MCF 10A (cell line): ENCODE data around the gene MMS19. TPM values are rescaled to one million over a fixed set of nuclear protein-coding genes. Genes with fewer than 3 reads are reported as not detected.
A peak's percentile ranks its signal among the peaks of the same experiment; 100 is the strongest.

Experiments used
- BruUV-seq: library from RNA; stranded (reverse); fragments of 400-500 nt; replicated peaks from 2 replicates; lab custom pipeline; 2021; lab: Mats Ljungman, UMichigan
- CTCF ChIA-PET: fragments of 300-600 bp; sonication (Branson Sonifier 250); formaldehyde crosslinking; extraction: SDS; loops from one replicate; lab custom pipeline; 2021; ENCODE audit warnings: antibody characterized with exemption, inconsistent platforms; lab: Yijun Ruan, JAX
- POLR2A ChIA-PET: fragments of 300-600, 350-650 bp; sonication (Branson Sonifier 250); formaldehyde crosslinking; extraction: SDS; loops from one replicate; lab custom pipeline; 2020; ENCODE audit warnings: antibody characterized with exemption, inconsistent platforms; lab: Yijun Ruan, JAX
- DNase-seq: peaks from one replicate; pipeline ENCODE4 v3.0.0-alpha.2; 2018; ENCODE audit not compliant: unreplicated experiment
- H3K27ac Mint-ChIP-seq: one replicate; pipeline ENCODE4 v1.8.0; 2022; ENCODE audit warnings: mild to moderate bottlenecking, low read depth, mixed read lengths; ENCODE audit not compliant: unreplicated experiment
- H3K27me3 Mint-ChIP-seq: one replicate; pipeline ENCODE4 v1.8.0; 2022; ENCODE audit warnings: mixed read lengths; ENCODE audit not compliant: insufficient read depth, unreplicated experiment
- H3K36me3 Mint-ChIP-seq: one replicate; pipeline ENCODE4 v1.8.0; 2022; ENCODE audit warnings: mild to moderate bottlenecking, moderate library complexity, mixed read lengths; ENCODE audit not compliant: insufficient read depth, unreplicated experiment
- H3K4me1 Mint-ChIP-seq: one replicate; pipeline ENCODE4 v1.8.0; 2022; ENCODE audit warnings: mixed read lengths; ENCODE audit not compliant: insufficient read depth, unreplicated experiment
- H3K4me3 Mint-ChIP-seq: one replicate; pipeline ENCODE4 v1.8.0; 2022; ENCODE audit warnings: mild to moderate bottlenecking, moderate library complexity, mixed read lengths; ENCODE audit not compliant: unreplicated experiment
- H3K9me3 Mint-ChIP-seq: one replicate; pipeline ENCODE4 v1.8.0; 2022; ENCODE audit warnings: mixed read lengths; ENCODE audit not compliant: unreplicated experiment
- CTCF ChIP-seq: fragments of 200-600 bp; IDR thresholded peaks from one replicate; pipeline ENCODE4 v1.8.0; 2022; ENCODE audit warnings: antibody characterized with exemption, mild to moderate bottlenecking; ENCODE audit not compliant: unreplicated experiment
- intact Hi-C: fragments of 100-400 bp; cut with micrococcal nuclease; formaldehyde crosslinking; loops from 2 replicates; pipeline ENCODE4 v1.14.1; 2022
- total RNA-seq: library from RNA; stranded (reverse); gene quantifications from 2 replicates; pipeline ENCODE4 v1.2.3, GENCODE V29; 2022

The MMS19 gene
- total RNA-seq, 1 experiment from 2014 or later, result 67.0 TPM

GRCh38 chr10:97520978-97521761 is 22.9 kb upstream of the MMS19 start:
- intact Hi-C loops, result no loop called here
- H3K27ac Mint-ChIP-seq, result no peak overlapping the region
- no peaks in the 10 kb centered on the region for H3K36me3 Mint-ChIP-seq
- no peak for TF ChIP-seq CTCF
- H3K27me3 Mint-ChIP-seq, result no peaks in the 10 kb centered on the region
- no TSS peak for BruUV-seq
- H3K9me3 Mint-ChIP-seq, result no peaks in the 10 kb centered on the region
- H3K4me3 Mint-ChIP-seq, result no peak overlapping the region
- DNase-seq, result no peak
- ChIA-PET CTCF (interaction anchor here (0.5 to 2.0 kb wide), 7 partner anchors 9 to 1021 kb away, joined by 3 to 8 read pairs (median 4); no protein-coding TSS in a partner anchor), POLR2A (interaction anchor here (0.7 to 1.6 kb wide), 3 partner anchors 22 to 29 kb away, joined by 3 to 6 read pairs (median 4); partner anchors contain the start of gene UBTD1)
- peaks cover 13% of the 10 kb centered on the region for H3K4me1 Mint-ChIP-seq

- H3K4me1 Mint-ChIP-seq, result peaks cover 13% of the 10 kb centered on the region
- ChIA-PET POLR2A (no interaction called here), CTCF (interaction anchor here (1.0 to 2.0 kb wide), 2 partner anchors 14 to 18 kb away, joined by 3 to 8 read pairs; no protein-coding TSS in a partner anchor)
- intact Hi-C loops, result no loop called here
- no peak for DNase-seq
- H3K27ac Mint-ChIP-seq, result no peak overlapping the region
- no peaks in the 10 kb centered on the region for H3K36me3 Mint-ChIP-seq
- no peak overlapping the region for H3K4me3 Mint-ChIP-seq
- H3K9me3 Mint-ChIP-seq, result no peaks in the 10 kb centered on the region
- BruUV-seq, result no TSS peak
- no peak for TF ChIP-seq CTCF
- no peaks in the 10 kb centered on the region for H3K27me3 Mint-ChIP-seq
These were observed 22.3 kb upstream of the MMS19 start for GRCh38 chr10:97520520-97520919.

GRCh38 chr10:97519342-97519741 is 21.1 kb upstream of the MMS19 start:
- BruUV-seq, result no TSS peak
- no peak overlapping the region for H3K27ac Mint-ChIP-seq
- DNase-seq, result no peak
- no peak overlapping the region for H3K4me3 Mint-ChIP-seq
- TF ChIP-seq CTCF, result no peak
- POLR2A ChIA-PET, result no interaction called here
- H3K9me3 Mint-ChIP-seq, result no peaks in the 10 kb centered on the region
- no peaks in the 10 kb centered on the region for H3K36me3 Mint-ChIP-seq
- CTCF ChIA-PET, result interaction anchor here (2.7 kb wide), 1 partner anchor 35 kb away, joined by 12 read pairs; no protein-coding TSS in a partner anchor
- peaks cover 13% of the 10 kb centered on the region for H3K4me1 Mint-ChIP-seq
- intact Hi-C loops, result no loop called here
- H3K27me3 Mint-ChIP-seq, result no peaks in the 10 kb centered on the region

- BruUV-seq, result no TSS peak
- Mint-ChIP-seq H3K9me3 (no peaks in the 10 kb centered on the region), H3K36me3 (peaks cover 2% of the 10 kb centered on the region), H3K27ac (peak overlapping the region; percentile 75), H3K4me3 (no peak overlapping the region), H3K27me3 (no peaks in the 10 kb centered on the region), H3K4me1 (peaks cover 13% of the 10 kb centered on the region)
- peak; percentile 77 for DNase-seq
- ChIA-PET CTCF (interaction anchor here (0.5 to 2.7 kb wide), 4 partner anchors 16 to 136 kb away, joined by 3 to 12 read pairs (median 4); no protein-coding TSS in a partner anchor), POLR2A (interaction anchor here (0.6 to 1.6 kb wide), 5 partner anchors 20 to 122 kb away, joined by 3 to 5 read pairs (median 4); partner anchors contain the start of genes PI4K2A and UBTD1)
- intact Hi-C loops, result no loop called here
- TF ChIP-seq CTCF, result no peak
These were observed 20.2 kb upstream of the MMS19 start for GRCh38 chr10:97518301-97519043.
